Right atrium auricular region (tissue), 2 donors: Measurements from ENCODE around the gene UGT1A4. TPM values are rescaled to one million over a fixed set of nuclear protein-coding genes. Genes with fewer than 3 reads are reported as not detected.

Source experiments
- DNase-seq: peaks from one replicate; pipeline ENCODE4 v3.0.0-alpha.2; 2019; ENCODE audit warnings: low spot score
- H3K27ac ChIP-seq, 2 donors: fragments of 200-600 bp; sonication (generic); 1 replicate in 1 of 2; 2 replicates in 1 of 2; pipeline ENCODE4 v1.5.1; 2016 to 2019
- H3K27me3 ChIP-seq, 2 donors: fragments of 200-600 bp; sonication (generic); one replicate each; pipeline versions ENCODE4 v1.5.1 to v1.6.0; 2017 to 2019
- H3K36me3 ChIP-seq: fragments of 200-600 bp; sonication (generic); one replicate; pipeline ENCODE4 v1.5.1; 2016
- H3K4me1 ChIP-seq, 2 donors: fragments of 200-600 bp; sonication (generic); one replicate each; pipeline versions ENCODE4 v1.5.1 to v1.6.0; 2017 to 2019
- H3K4me3 ChIP-seq, 2 donors: fragments of 200-600 bp; sonication (generic); 1 replicate in 1 of 2; 2 replicates in 1 of 2; pipeline ENCODE4 v1.5.1; 2017 to 2019; ENCODE audit warnings: mild to moderate bottlenecking in 1 of 2, moderate library complexity in 1 of 2
- H3K9me3 ChIP-seq, 2 donors: fragments of 200-600 bp; sonication (generic); one replicate each; pipeline ENCODE4 v1.5.1; 2019
- total RNA-seq, 2 donors: library from RNA; depleted of rRNA; stranded (reverse); fragments of >200 nt; gene quantifications; one replicate each; pipeline ENCODE4 v1.1.0, GENCODE V29; 2016
- TF ChIP-seq, protein P1 (sequence below), 2 donors: fragments of 200-600 bp; sonication (generic); IDR thresholded peaks; one replicate each; pipeline ENCODE4 v1.5.1; 2019; ENCODE audit warnings: antibody characterized with exemption in 2 of 2

The UGT1A4 gene
- total RNA-seq, 2 donors from 2014 or later = not detected

DNA sequence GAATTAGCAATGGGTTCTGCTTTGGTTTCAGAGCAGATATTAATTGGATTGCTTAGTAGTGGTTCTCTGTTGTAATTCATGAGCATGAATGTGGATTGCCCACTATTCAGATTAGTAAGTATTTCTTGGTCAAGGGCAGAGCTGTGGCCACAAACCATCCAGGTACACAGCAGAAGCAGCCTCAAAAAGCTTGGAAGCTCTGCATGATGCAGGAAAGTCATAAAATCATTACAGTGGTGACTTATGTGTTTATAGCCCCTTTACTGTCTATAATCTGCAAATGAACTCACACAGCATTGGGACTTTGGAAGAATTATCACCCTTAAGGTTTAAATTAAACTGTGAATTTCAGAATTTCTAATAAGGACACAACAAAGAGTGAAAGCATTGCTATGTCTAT, 39.6 kb downstream of the UGT1A4 start:
- Histone ChIP-seq H3K27me3 (no peaks in the 10 kb centered on the region), H3K9me3 (no peaks in the 10 kb centered on the region), H3K36me3 (no peaks in the 10 kb centered on the region), H3K4me1 (no peaks in the 10 kb centered on the region), H3K4me3 (no peak overlapping the region), H3K27ac (no peak overlapping the region)
- TF ChIP-seq, protein P1, sequence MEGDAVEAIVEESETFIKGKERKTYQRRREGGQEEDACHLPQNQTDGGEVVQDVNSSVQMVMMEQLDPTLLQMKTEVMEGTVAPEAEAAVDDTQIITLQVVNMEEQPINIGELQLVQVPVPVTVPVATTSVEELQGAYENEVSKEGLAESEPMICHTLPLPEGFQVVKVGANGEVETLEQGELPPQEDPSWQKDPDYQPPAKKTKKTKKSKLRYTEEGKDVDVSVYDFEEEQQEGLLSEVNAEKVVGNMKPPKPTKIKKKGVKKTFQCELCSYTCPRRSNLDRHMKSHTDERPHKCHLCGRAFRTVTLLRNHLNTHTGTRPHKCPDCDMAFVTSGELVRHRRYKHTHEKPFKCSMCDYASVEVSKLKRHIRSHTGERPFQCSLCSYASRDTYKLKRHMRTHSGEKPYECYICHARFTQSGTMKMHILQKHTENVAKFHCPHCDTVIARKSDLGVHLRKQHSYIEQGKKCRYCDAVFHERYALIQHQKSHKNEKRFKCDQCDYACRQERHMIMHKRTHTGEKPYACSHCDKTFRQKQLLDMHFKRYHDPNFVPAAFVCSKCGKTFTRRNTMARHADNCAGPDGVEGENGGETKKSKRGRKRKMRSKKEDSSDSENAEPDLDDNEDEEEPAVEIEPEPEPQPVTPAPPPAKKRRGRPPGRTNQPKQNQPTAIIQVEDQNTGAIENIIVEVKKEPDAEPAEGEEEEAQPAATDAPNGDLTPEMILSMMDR (IDR thresholded peaks at IDR 0.05) = no peak
- DNase-seq = no peak

DNA sequence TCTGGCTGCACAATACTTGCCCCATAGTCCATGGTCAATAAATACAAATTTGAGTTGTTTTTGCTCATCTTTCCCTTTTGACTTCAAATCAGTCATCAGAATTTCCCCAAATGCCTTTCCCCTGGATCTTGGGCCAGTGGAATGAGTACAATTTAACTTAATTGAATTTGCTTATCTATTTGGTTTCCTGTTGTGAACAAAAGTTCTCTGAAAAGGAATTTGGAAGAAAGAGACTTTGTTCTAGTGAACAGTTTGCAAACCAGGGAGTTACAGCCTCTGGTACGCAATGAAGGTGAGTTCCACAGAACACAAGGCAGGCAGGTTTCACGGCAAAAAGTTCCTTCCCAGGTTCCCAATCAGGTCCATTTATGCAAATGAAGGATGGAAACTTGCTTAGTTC, 40.3 kb downstream of the UGT1A4 start:
- Histone ChIP-seq H3K27me3 (no peaks in the 10 kb centered on the region), H3K9me3 (no peaks in the 10 kb centered on the region), H3K4me1 (no peaks in the 10 kb centered on the region), H3K4me3 (no peak overlapping the region), H3K36me3 (no peaks in the 10 kb centered on the region), H3K27ac (no peak overlapping the region)
- no peak for DNase-seq
- TF ChIP-seq, protein P1 (IDR thresholded peaks at IDR 0.05) = no peak

DNA sequence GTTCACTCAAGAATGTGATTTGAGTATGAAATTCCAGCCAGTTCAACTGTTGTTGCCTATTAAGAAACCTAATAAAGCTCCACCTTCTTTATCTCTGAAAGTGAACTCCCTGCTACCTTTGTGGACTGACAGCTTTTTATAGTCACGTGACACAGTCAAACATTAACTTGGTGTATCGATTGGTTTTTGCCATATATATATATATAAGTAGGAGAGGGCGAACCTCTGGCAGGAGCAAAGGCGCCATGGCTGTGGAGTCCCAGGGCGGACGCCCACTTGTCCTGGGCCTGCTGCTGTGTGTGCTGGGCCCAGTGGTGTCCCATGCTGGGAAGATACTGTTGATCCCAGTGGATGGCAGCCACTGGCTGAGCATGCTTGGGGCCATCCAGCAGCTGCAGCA, 41.5 kb downstream of the UGT1A4 start, which contains the start of gene UGT1A1:
UGT1A1 (plus strand) TSS at position 228 of the 400 bp plus-strand sequence; CDS start at position 246, 18 bp downstream.
- TF ChIP-seq, protein P1 (IDR thresholded peaks at IDR 0.05) = no peak
- H3K27me3 ChIP-seq = no peaks in the 10 kb centered on the region
- H3K4me1 ChIP-seq = no peaks in the 10 kb centered on the region
- DNase-seq = no peak
- no peaks in the 10 kb centered on the region for H3K36me3 ChIP-seq
- H3K4me3 ChIP-seq = no peak within 1 kb of the TSS
- no peak within 1 kb of the TSS for H3K27ac ChIP-seq
- no peaks in the 10 kb centered on the region for H3K9me3 ChIP-seq

DNA sequence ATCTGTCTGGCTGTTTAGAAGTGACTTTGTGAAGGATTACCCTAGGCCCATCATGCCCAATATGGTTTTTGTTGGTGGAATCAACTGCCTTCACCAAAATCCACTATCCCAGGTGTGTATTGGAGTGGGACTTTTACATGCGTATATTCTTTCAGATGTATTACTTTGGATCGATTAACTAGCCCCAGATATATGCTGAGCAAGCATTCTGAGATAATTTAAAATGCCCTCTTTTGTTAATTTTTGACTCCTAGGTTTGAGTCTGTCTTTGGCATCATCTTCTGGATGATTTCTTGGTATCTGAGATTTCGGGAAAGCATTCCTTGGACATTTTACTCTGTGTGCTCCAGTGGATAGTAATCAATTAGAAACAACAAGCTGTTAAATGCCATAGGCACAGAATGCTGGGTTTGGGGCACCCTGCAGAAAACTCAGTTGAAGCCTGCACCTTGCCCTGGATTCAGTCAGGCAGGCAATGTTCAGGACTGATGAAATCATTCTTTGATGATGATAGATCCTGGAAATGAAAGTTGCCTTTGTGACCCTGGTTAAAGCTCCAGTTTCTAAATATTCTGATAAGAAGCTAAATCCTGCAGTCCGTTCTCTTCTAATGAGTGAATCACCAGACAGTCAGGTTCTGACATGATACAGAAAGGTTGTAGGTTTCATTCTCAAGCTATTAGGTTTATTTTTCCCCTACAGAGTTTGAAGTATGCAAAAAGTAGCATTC, 42.7 kb downstream of the UGT1A4 start:
- Histone ChIP-seq H3K4me1 (no peaks in the 10 kb centered on the region), H3K27ac (no peak overlapping the region), H3K4me3 (no peak overlapping the region), H3K9me3 (no peaks in the 10 kb centered on the region), H3K27me3 (no peaks in the 10 kb centered on the region), H3K36me3 (no peaks in the 10 kb centered on the region)
- TF ChIP-seq, protein P1 (IDR thresholded peaks at IDR 0.05) = no peak
- no peak for DNase-seq

DNA sequence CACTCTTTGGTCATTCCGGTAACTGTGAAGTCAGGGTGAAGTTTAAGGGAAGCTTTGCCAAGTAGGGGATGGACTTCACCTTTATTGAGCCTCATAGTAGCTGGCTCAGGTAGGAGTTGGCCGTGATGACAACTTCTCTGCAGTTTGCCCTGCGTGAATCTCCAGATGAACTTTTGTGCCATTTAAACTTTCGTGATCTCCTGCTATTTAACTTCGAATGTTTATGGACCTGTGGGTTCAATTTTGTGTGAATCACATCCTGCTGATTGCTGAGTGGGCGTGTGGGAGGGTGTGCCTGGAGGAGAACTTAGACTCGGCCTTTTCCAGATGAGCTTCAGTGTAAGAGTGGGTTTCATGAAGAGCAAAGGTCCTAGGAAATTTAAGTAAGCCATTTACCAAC, 45.7 kb downstream of the UGT1A4 start:
- H3K27me3 ChIP-seq = no peaks in the 10 kb centered on the region
- TF ChIP-seq, protein P1 (IDR thresholded peaks at IDR 0.05) = no peak

DNA sequence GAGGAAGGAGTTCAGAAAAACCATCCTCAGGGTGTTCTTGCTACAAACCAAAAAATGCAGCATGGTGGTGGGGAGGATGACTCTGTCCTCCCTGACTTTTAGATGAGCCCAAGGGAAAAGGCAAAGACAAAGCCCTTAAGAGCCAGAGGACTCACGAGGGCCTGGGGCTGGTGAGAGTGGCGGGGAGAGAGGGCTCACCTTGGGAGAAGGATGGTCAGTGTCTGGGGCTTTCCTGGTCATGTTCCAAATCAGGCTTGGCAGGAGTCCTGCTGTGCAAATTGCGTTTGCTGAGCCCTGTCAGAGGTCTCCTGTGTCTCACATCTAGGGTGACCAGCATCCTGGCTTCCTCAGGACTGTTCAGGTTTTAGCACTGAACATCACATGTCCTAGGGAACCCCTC, 46.2 kb downstream of the UGT1A4 start:
- Histone ChIP-seq H3K27me3 (no peaks in the 10 kb centered on the region), H3K36me3 (no peaks in the 10 kb centered on the region), H3K4me3 (no peak overlapping the region), H3K27ac (no peak overlapping the region), H3K4me1 (no peaks in the 10 kb centered on the region), H3K9me3 (no peaks in the 10 kb centered on the region)
- TF ChIP-seq, protein P1 (IDR thresholded peaks at IDR 0.05) = no peak
- DNase-seq = no peak

More for the DNA sequence above, 45.7 kb downstream of the UGT1A4 start:
- no peaks in the 10 kb centered on the region for H3K36me3 ChIP-seq
- H3K27ac ChIP-seq = no peak overlapping the region
- DNase-seq = no peak
- no peaks in the 10 kb centered on the region for H3K4me1 ChIP-seq
- H3K9me3 ChIP-seq = no peaks in the 10 kb centered on the region
- no peak overlapping the region for H3K4me3 ChIP-seq
